ENCODE measurements around the gene SYT1.

SYT1 gene

DNA sequence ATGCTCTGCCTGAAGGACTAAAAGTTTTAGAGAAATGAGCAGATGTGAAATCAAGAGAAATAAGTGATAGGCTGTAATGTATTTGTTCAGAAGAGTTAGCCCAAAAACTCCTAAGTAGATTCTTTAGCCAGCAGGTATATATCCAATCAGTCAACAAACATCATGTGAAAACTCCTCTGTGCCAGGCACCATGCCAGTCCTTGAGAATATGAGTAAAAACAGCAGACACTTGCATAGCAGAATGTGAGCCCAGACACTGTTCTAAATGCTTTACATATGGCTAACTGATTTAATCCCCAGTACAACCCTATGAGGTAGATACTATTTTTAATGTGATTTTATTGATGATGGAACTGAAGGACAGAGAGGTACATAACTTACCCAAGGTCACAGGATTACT is 496.4 kb downstream of the SYT1 start:
- TF ChIP-seq CTCF (IDR thresholded peaks at IDR 0.05; ENCODE audit: control extremely low read depth, extremely low read depth, low read depth, missing control alignments): no peak
- POLR2A ChIA-PET: no interaction called here
- DNase-seq (ENCODE audit: extremely low spot score): no peak
- CTCF ChIA-PET: interaction anchor here (1.2 to 2.8 kb wide), 2 partner anchors 12 to 14 kb away, joined by 3 to 8 read pairs; no protein-coding TSS in a partner anchor

GRCh38 chr12:79364197-79364596 is 499.6 kb downstream of the SYT1 start:
- no peak for TF ChIP-seq CTCF (IDR thresholded peaks at IDR 0.05; ENCODE audit: control extremely low read depth, extremely low read depth, low read depth, missing control alignments)
- ChIA-PET CTCF (no interaction called here), POLR2A (no interaction called here)
- DNase-seq (ENCODE audit: extremely low spot score): no peak

GRCh38 chr12:79366374-79366773 is 501.8 kb downstream of the SYT1 start:
- CTCF ChIA-PET: interaction anchor here (1.4 to 2.3 kb wide), 2 partner anchors 8 to 12 kb away, joined by 4 to 7 read pairs; no protein-coding TSS in a partner anchor
- POLR2A ChIA-PET: no interaction called here
- no peak for DNase-seq (ENCODE audit: extremely low spot score)
- TF ChIP-seq CTCF (IDR thresholded peaks at IDR 0.05; ENCODE audit: control extremely low read depth, extremely low read depth, low read depth, missing control alignments): no peak

- ChIA-PET POLR2A (no interaction called here), CTCF (interaction anchor here (1.4 to 2.3 kb wide), 2 partner anchors 9 to 13 kb away, joined by 4 to 7 read pairs; no protein-coding TSS in a partner anchor)
- DNase-seq (ENCODE audit: extremely low spot score): no peak
- TF ChIP-seq CTCF (IDR thresholded peaks at IDR 0.05; ENCODE audit: control extremely low read depth, extremely low read depth, low read depth, missing control alignments): no peak
Observed at GRCh38 chr12:79367032-79367589, 502.5 kb downstream of the SYT1 start.

- POLR2A ChIA-PET: no interaction called here
- CTCF ChIA-PET: no interaction called here
Observed at GRCh38 chr12:79370021-79370420, 505.4 kb downstream of the SYT1 start.

DNA sequence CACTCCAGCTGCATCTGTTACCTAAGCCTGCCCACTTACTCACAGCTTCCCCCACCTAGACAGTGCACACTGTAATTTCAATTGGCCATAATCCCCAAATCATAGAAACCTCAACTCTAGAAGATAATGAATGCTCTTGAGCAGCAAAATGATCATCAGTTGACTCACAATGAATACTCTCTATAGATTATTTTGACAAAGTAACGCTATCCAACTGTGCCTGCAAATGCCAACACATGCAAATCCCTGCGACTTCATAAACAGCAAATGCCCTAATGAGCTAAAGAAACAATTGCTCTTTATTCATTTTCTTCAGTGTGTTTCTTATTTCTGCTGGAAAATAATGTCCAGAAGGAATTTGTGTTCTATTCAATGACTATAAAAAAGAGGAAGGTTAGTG is 506.7 kb downstream of the SYT1 start:
- ChIA-PET CTCF (no interaction called here), POLR2A (no interaction called here)
- DNase-seq (ENCODE audit: extremely low spot score): no peak

More at GRCh38 chr12:79370021-79370420, 505.4 kb downstream of the SYT1 start:
- no peak for TF ChIP-seq CTCF (IDR thresholded peaks at IDR 0.05; ENCODE audit: control extremely low read depth, extremely low read depth, low read depth, missing control alignments)
- no peak for DNase-seq (ENCODE audit: extremely low spot score)

More for the DNA sequence above, 506.7 kb downstream of the SYT1 start:
- TF ChIP-seq CTCF (IDR thresholded peaks at IDR 0.05; ENCODE audit: control extremely low read depth, extremely low read depth, low read depth, missing control alignments): no peak
